ENCODE results near the gene PDHA2. TPM values are rescaled to one million over a fixed set of nuclear protein-coding genes. Genes with fewer than 3 reads are reported as not detected.

The PDHA2 gene
- total RNA-seq, 1 donor from 2014 or later, result not detected

DNA sequence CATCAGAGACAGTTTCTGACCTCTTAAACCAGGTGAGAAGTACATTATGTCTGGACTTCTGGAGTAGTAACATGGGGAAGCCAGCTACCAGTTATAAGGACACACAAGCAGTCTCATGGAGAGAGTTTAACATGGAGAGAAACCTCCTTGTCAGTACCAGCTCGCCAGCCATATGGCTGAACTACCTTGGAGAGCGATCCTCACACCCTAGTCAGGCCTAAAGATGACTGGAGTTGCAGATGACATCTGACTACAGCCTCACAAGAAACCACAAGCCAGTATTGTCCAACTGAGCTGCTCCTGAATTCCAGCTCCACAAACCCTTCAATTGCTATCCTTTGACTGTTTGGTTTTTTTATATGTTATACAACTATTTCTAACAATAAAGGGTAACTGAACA is 49.8 kb downstream of the PDHA2 start:
- no peak overlapping the region for H3K27ac Mint-ChIP-seq
- no peak for DNase-seq (ENCODE audit: low spot score in 2 of 2, unreplicated experiment in 2 of 2)
- no peaks in the 10 kb centered on the region for H3K27me3 Mint-ChIP-seq (ENCODE audit: low read depth)
- no peaks in the 10 kb centered on the region for H3K4me1 Mint-ChIP-seq
- peaks cover 36% of the 10 kb centered on the region for H3K9me3 Mint-ChIP-seq
- TF ChIP-seq, protein P1, sequence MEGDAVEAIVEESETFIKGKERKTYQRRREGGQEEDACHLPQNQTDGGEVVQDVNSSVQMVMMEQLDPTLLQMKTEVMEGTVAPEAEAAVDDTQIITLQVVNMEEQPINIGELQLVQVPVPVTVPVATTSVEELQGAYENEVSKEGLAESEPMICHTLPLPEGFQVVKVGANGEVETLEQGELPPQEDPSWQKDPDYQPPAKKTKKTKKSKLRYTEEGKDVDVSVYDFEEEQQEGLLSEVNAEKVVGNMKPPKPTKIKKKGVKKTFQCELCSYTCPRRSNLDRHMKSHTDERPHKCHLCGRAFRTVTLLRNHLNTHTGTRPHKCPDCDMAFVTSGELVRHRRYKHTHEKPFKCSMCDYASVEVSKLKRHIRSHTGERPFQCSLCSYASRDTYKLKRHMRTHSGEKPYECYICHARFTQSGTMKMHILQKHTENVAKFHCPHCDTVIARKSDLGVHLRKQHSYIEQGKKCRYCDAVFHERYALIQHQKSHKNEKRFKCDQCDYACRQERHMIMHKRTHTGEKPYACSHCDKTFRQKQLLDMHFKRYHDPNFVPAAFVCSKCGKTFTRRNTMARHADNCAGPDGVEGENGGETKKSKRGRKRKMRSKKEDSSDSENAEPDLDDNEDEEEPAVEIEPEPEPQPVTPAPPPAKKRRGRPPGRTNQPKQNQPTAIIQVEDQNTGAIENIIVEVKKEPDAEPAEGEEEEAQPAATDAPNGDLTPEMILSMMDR (IDR thresholded peaks at IDR 0.05; ENCODE audit: unreplicated experiment), result no peak
- peaks cover 8% of the 10 kb centered on the region for H3K36me3 Mint-ChIP-seq
- no peak overlapping the region for H3K4me3 Mint-ChIP-seq
